SJSA1 (cell line): ENCODE results near the gene TLK1. TPM values are rescaled to one million over a fixed set of nuclear protein-coding genes. Genes with fewer than 3 reads are reported as not detected.
A peak's percentile ranks its signal among the peaks of the same experiment; 100 is the strongest.

Source experiments
- DNase-seq, 2 experiments: peaks; one replicate each; pipeline ENCODE4 v3.0.0-alpha.2; 2015 to 2020; ENCODE audit warnings: low spot score in 2 of 2, low read depth in 1 of 2
- H3K27ac ChIP-seq: fragments of 250-450 bp; sonication (Bioruptor Pico); 2 replicates; pipeline ENCODE4 v1.5.1; 2020; ENCODE audit warnings: mild to moderate bottlenecking, moderate library complexity
- H3K27me3 ChIP-seq: fragments of 250-450 bp; sonication (Bioruptor Pico); replicated peaks from 2 replicates; pipeline ENCODE4 v1.5.1; 2020; ENCODE audit warnings: mild to moderate bottlenecking, moderate library complexity
- H3K36me3 ChIP-seq: fragments of 250-450 bp; sonication (Bioruptor Pico); 2 replicates; pipeline ENCODE4 v1.5.1; 2020; ENCODE audit warnings: mild to moderate bottlenecking
- H3K4me1 ChIP-seq: fragments of 250-450 bp; sonication (Bioruptor Pico); replicated peaks from 2 replicates; pipeline ENCODE4 v1.6.1; 2021; ENCODE audit warnings: mild to moderate bottlenecking
- H3K4me3 ChIP-seq: fragments of 250-450 bp; sonication (Bioruptor Pico); 2 replicates; pipeline ENCODE4 v1.5.1; 2020; ENCODE audit warnings: mild to moderate bottlenecking
- H3K9me3 ChIP-seq: fragments of 250-450 bp; sonication (Bioruptor Pico); replicated peaks from 2 replicates; pipeline ENCODE4 v1.5.1; 2020; ENCODE audit warnings: mild to moderate bottlenecking
- total RNA-seq: library from RNA; depleted of rRNA; stranded (reverse); fragments of >200 nt; shearing (Covaris generic); gene quantifications from 2 replicates; pipeline ENCODE4 v1.2.3, GENCODE V29; 2014; rRNA removed

Gene TLK1
- 11.5 and 20.4 TPM in 2 replicates for total RNA-seq

GRCh38 chr2:171160119-171160955 is at the start of gene TLK1:
TSS of gene TLK1 (minus strand) at chr2:171160893. CDS start at chr2:171160428, 465 bp downstream.
- Histone ChIP-seq H3K4me1 (peaks cover 10% of the 10 kb centered on the region), H3K27me3 (no peaks in the 10 kb centered on the region), H3K36me3 (peaks cover 10% of the 10 kb centered on the region), H3K4me3 (peak within 1 kb of the TSS; percentile 93), H3K27ac (peak within 1 kb of the TSS; percentile 91), H3K9me3 (no peaks in the 10 kb centered on the region)
- peak; percentile 69 to 76 for DNase-seq

GRCh38 chr2:171210216-171210863 is 49.6 kb upstream of the TLK1 start:
- Histone ChIP-seq H3K27me3 (no peaks in the 10 kb centered on the region), H3K9me3 (no peaks in the 10 kb centered on the region), H3K36me3 (no peaks in the 10 kb centered on the region), H3K4me3 (no peak overlapping the region), H3K4me1 (peaks cover 18% of the 10 kb centered on the region), H3K27ac (peak overlapping the region; percentile 52)
- DNase-seq: peak in 1 of 2 experiments; percentile 11

GRCh38 chr2:171208657-171209056 is 48.0 kb upstream of the TLK1 start:
- Histone ChIP-seq H3K27ac (no peak overlapping the region), H3K4me3 (no peak overlapping the region), H3K36me3 (no peaks in the 10 kb centered on the region), H3K9me3 (no peaks in the 10 kb centered on the region), H3K27me3 (no peaks in the 10 kb centered on the region), H3K4me1 (peaks cover 18% of the 10 kb centered on the region)
- no peak for DNase-seq

GRCh38 chr2:171206422-171207115 is 45.9 kb upstream of the TLK1 start:
- DNase-seq: no peak
- Histone ChIP-seq H3K4me3 (no peak overlapping the region), H3K4me1 (peaks cover 18% of the 10 kb centered on the region), H3K27me3 (no peaks in the 10 kb centered on the region), H3K27ac (no peak overlapping the region), H3K9me3 (no peaks in the 10 kb centered on the region), H3K36me3 (no peaks in the 10 kb centered on the region)

GRCh38 chr2:171205551-171205950 is 44.9 kb upstream of the TLK1 start:
- no peak for DNase-seq
- Histone ChIP-seq H3K27ac (no peak overlapping the region), H3K4me3 (no peak overlapping the region)

GRCh38 chr2:171201767-171202166 is 41.1 kb upstream of the TLK1 start:
- H3K4me3 ChIP-seq: no peak overlapping the region
- no peak for DNase-seq
- H3K36me3 ChIP-seq: no peaks in the 10 kb centered on the region
- H3K4me1 ChIP-seq: no peaks in the 10 kb centered on the region
- no peak overlapping the region for H3K27ac ChIP-seq
- H3K27me3 ChIP-seq: no peaks in the 10 kb centered on the region
- H3K9me3 ChIP-seq: no peaks in the 10 kb centered on the region

More at GRCh38 chr2:171205551-171205950, 44.9 kb upstream of the TLK1 start:
- Histone ChIP-seq H3K27me3 (no peaks in the 10 kb centered on the region), H3K9me3 (no peaks in the 10 kb centered on the region), H3K36me3 (no peaks in the 10 kb centered on the region), H3K4me1 (peaks cover 8% of the 10 kb centered on the region)

- no peaks in the 10 kb centered on the region for H3K9me3 ChIP-seq
- H3K36me3 ChIP-seq: no peaks in the 10 kb centered on the region
- no peak overlapping the region for H3K4me3 ChIP-seq
- no peak overlapping the region for H3K27ac ChIP-seq
- H3K4me1 ChIP-seq: no peaks in the 10 kb centered on the region
- H3K27me3 ChIP-seq: no peaks in the 10 kb centered on the region
- no peak for DNase-seq
Observed at GRCh38 chr2:171201271-171201670, 40.6 kb upstream of the TLK1 start.

GRCh38 chr2:171200469-171200868 is 39.8 kb upstream of the TLK1 start:
- Histone ChIP-seq H3K4me3 (no peak overlapping the region), H3K4me1 (no peaks in the 10 kb centered on the region), H3K9me3 (no peaks in the 10 kb centered on the region), H3K27me3 (no peaks in the 10 kb centered on the region), H3K27ac (no peak overlapping the region), H3K36me3 (no peaks in the 10 kb centered on the region)
- DNase-seq: no peak

- no peaks in the 10 kb centered on the region for H3K27me3 ChIP-seq
- DNase-seq: no peak
- H3K4me3 ChIP-seq: no peak overlapping the region
- H3K27ac ChIP-seq: no peak overlapping the region
- no peaks in the 10 kb centered on the region for H3K36me3 ChIP-seq
- H3K9me3 ChIP-seq: no peaks in the 10 kb centered on the region
- H3K4me1 ChIP-seq: peaks cover 6% of the 10 kb centered on the region
Observed at GRCh38 chr2:171191021-171191420, 30.3 kb upstream of the TLK1 start.

- no peak overlapping the region for H3K4me3 ChIP-seq
- no peaks in the 10 kb centered on the region for H3K27me3 ChIP-seq
- H3K36me3 ChIP-seq: no peaks in the 10 kb centered on the region
- no peaks in the 10 kb centered on the region for H3K9me3 ChIP-seq
- H3K27ac ChIP-seq: no peak overlapping the region
- peaks cover 14% of the 10 kb centered on the region for H3K4me1 ChIP-seq
- DNase-seq: no peak
Observed at GRCh38 chr2:171187819-171188218, 27.1 kb upstream of the TLK1 start.

- Histone ChIP-seq H3K27me3 (no peaks in the 10 kb centered on the region), H3K9me3 (no peaks in the 10 kb centered on the region), H3K4me3 (no peak overlapping the region), H3K4me1 (peaks cover 14% of the 10 kb centered on the region), H3K36me3 (no peaks in the 10 kb centered on the region), H3K27ac (no peak overlapping the region)
- DNase-seq: no peak
Observed at GRCh38 chr2:171187177-171187576, 26.5 kb upstream of the TLK1 start.

- Histone ChIP-seq H3K27me3 (no peaks in the 10 kb centered on the region), H3K36me3 (no peaks in the 10 kb centered on the region), H3K9me3 (no peaks in the 10 kb centered on the region), H3K4me3 (no peak overlapping the region), H3K27ac (peak overlapping the region; percentile 33), H3K4me1 (peaks cover 14% of the 10 kb centered on the region)
- peak in 1 of 2 experiments; percentile 66 for DNase-seq
Observed at GRCh38 chr2:171185941-171186340, 25.2 kb upstream of the TLK1 start.

GRCh38 chr2:171185165-171185818 is 24.6 kb upstream of the TLK1 start:
- H3K36me3 ChIP-seq: no peaks in the 10 kb centered on the region
- no peak for DNase-seq
- H3K27me3 ChIP-seq: no peaks in the 10 kb centered on the region
- peaks cover 14% of the 10 kb centered on the region for H3K4me1 ChIP-seq
- H3K4me3 ChIP-seq: no peak overlapping the region
- no peaks in the 10 kb centered on the region for H3K9me3 ChIP-seq
- no peak overlapping the region for H3K27ac ChIP-seq
